ENCODE data around the gene CFAP299.
A peak's percentile ranks its signal among the peaks of the same experiment; 100 is the strongest.
"Not testable (repeated sequence)": the region's sequence is repeated elsewhere in the genome, so short reads cannot be mapped to it uniquely, and the experiment has no call there.

CFAP299 gene

DNA sequence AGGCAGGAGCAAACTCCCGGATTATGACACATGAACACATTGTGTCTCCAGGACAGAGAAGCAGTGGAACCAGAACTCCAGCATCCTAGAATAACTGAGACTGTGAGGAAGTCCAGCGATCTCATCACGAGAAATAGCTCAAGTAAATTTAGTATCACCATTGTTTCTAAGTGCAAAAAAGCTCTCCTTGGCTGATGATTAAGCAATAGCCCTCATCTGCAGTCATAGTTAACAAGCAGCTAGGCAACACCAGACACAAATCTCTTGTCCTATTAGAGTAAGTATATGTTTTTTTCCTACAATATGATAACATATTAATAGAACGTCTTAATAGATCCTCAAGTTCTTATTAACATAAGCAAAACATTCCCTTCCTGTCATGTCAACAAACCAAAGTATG, 2.4 kb upstream of the CFAP299 start:
- DNase-seq: no peak

DNA sequence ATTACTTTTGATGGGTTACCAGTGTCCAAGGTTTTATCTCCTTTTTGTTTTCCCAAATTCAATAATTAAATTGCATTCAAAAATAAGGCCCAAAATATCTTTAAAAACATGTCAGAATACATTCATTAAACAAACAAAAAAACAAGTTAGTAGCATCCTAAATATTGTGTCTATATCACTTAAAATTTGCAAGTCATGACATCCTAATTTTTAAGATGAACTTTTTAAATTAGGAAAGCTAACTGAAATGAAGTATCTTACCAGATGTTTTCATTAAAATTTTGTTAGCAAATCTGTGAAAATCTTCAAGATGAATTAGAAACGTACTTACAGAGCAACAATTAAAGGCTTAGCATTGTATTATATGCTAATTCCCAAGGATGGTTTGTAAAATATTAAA, 962 bp upstream of the CFAP299 start:
- DNase-seq: no peak

DNA sequence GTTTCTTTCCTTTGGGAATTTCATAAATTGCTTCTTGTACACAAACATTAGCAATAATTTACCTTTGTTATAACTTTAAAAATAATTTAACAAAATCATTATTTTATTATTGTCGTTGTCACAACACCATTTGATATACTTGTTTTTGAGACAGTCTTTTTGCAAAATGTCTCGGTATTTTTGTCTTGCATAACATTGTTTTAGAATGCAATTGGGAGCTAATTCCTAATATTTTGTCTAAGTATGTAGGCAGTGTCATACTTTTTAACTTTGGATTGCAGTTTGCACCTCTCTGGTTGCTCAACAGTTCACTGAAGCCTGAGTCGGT, 340 bp upstream of the CFAP299 start:
- no peak for DNase-seq

DNA sequence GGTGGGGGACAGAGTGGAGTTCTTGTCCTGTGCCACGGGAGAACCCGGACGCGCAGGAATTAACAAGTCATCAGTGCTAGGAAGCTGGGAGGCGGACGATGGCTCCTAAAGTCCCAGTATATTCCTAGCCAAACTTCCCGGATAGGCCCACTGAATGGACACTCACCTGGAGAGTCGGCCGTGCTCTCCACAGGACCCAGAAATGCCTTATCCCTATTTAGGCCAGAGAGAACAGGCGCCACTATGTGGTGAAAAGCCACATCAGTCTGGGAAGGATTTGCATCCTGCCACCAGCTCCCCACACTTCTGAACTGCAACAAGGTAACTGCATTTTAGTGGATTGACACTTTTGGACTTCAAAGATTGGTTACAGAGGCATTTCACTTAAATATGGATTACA, 1.1 kb downstream of the CFAP299 start:
- no peak for DNase-seq

DNA sequence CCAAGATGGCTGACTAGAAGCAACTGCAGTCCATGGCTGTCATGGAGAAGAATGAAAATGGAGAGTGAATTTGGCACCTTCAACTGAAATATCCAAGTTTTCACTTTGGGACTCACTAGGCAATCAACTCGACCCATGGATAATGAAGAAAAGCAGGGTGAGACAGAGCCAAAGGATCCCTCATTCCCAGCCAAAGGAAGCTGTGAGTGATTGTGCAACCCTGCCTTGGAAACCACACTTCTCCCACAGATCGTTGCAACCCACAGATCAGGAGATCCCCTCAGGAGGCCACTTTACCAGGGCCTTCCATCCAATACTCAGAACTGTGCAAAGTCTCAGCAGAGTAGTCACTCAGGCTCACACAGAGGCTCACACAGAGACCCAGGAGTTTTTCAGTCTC, 4.5 kb downstream of the CFAP299 start:
- DNase-seq: no peak

DNA sequence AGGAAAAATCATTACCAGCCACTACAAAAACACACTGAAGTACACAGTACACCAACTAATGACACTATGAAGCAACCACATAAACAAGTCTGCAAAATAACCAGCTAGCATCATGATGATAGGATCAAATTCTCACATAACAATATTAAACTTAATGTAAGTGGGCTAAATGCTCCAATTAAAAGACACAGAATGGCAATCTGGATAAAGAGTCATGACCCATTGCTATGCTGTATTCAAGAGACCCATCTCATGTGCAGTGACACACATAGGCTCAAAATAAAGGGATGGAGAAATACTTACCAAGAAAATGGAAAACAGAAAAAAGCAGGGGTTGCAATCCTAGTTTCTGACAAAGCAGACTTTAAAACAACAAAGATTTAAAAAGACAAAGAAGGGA, 7.2 kb downstream of the CFAP299 start:
- not testable (repeated sequence) for DNase-seq

DNA sequence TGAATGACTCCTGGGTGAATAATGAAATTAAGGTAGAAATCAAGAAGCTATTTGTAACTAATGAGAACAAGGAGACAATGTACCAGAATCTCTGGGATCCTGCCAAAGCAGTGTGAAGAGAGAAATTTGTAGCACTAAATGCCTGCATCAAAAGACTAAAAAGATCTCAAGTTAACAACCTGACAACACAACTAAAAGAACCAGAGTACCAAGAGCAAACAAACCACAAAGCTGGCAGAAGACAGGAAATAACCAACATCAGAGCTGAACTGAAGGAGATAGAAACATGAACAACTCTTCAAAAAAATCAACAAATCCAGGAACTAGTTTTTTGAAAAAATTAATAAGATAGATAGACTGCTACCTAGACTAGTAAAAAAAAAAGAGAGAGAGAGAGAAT, 8.4 kb downstream of the CFAP299 start:
- DNase-seq: no peak

DNA sequence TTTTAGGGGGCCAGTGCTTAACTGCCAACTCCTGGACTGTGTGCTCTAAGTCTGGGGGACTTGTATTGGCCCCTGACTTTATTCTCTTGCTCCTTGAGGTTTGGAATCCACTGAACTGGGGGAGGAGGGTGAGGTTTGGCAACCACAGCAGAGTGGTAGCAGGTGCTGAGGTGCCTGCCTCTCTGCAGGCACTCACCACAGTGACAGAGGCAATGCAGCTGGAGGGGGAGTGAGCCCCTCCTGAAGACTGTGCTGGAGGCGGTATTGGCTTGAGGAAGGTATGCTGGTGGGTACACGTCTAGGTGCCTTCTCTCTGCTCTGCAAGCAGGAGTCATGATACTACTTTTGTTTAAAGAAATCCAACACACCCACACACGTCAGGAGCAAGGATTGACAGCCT, 24.6 kb downstream of the CFAP299 start:
- no peak for DNase-seq

DNA sequence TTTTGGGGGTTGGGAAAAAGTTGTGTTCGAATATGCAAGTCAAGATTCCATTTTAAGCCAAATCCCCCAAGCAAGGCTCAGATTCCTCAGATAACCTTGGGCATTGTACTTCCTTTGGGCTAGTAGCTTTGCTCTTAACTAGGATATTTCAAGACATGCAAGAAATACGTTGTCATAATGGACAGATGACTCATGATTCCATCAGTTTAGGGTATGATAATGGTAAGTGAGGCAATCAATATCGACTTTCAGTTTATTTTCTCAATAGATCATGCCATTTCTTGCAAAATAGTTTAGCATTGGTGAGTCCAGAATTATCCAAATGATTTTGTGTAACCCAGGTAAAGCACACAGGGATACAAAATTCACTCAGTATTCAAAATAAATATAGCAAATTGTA, 25.4 kb downstream of the CFAP299 start:
- no peak for DNase-seq

DNA sequence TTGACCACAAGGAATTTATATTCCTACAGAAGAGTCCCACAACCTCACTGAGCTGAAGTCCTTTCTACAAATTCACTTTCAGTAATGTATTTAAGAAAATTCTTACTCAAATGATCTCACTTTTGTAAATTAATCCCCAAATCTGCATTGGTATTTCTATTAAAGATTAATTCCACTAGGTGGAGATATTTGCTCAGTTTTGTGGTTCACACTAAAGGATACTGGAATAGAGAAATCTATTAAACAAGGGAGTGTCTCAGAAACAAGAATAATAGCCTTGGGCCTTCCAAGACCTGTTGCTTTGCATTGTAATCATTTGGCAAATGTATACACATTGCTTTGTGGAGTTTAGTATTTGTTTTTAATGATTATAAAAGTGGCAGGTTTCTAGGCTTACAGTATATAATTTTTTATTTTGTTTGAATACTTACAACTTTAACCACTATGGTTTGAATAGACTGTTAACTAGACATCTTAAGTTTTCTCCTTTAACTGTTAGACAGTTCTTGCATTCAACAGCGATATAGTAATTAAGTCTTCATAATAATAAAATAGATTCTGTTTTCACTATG, 25.9 kb downstream of the CFAP299 start:
- DNase-seq: no peak

DNA sequence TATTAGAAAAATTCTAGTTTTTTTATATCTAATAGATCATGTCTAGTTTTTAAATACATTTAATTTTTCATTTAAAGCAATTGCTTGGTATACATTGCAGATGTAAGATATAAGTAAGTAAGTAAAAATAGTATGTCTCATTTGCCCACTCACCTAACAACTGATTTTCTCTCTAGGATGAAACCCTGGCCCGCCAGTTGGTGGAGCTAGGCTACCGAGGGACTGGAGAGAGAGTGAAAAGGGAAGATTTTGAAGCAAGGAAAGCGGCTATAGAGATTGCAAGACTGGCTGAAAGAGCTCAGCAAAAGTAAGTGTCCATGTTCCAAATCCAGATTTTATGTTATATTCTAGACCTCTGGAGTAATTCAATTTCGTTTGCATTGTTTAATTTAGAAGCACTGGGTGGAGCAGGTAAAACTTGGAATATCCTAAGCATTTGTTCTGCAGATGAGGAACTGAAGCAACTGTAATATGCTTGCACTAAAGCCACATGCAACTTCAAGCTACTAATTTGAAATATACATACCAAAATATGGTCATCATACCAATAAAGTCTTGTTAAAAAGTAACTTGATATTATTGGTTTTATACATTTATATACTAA, 27.1 kb downstream of the CFAP299 start:
- DNase-seq: no peak

DNA sequence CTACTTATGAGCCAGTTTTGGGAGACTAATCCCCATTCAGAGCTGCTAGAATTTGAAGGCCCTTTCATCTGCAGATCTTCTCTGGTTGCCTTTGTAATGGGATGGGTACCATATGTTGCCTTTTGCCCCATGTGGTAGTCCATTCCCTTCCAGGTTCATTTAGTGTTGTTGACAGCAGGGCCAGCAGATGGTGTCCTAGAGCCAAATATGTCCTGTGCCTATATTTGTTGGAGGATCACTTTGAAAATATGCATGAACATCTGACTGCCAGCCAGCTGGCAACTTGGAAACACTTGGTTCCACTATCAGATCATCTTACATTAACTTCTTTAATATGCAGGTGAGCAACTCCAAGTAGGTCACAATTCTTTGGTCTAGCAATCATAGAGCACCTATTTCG, 30.4 kb downstream of the CFAP299 start:
- DNase-seq: peak; percentile 5

DNA sequence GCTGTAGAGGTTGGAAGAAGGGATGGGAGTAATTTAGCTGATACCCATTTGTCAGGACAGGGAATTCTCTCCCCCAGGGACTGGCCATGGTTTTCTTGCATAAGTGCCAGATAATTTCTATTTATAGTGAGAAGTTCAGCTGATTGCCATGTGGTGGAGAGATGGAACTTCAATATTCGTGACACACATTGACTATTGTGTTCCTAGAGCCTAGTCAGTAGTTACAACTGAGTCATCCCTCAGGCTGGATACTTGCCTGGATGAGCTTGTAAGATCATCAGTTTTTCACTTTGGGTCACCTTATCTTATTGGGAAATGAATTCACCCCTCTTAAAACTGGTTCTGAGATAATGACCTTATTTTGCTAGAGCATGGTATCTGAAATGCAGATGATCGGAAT, 32.2 kb downstream of the CFAP299 start:
- no peak for DNase-seq

DNA sequence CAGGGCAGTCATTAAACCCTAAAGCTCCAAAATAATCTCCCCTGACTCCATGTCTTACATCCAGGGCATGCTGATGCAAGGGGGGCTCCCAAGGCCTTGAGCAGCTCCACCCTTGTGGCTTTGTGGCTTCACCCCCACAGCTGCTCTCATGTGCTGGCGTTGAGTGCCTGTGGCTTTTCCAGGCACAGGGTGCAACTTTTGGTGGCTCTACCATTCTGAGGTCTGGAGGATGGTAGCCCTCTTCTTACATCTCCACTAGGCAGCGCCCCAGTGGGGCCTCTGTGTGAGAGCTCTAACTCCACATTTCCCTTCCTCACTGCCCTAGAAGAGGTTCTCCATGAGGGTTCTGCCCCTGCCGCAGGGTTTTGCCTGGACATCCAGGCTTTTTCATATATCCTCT, 35.1 kb downstream of the CFAP299 start:
- DNase-seq: no peak

DNA sequence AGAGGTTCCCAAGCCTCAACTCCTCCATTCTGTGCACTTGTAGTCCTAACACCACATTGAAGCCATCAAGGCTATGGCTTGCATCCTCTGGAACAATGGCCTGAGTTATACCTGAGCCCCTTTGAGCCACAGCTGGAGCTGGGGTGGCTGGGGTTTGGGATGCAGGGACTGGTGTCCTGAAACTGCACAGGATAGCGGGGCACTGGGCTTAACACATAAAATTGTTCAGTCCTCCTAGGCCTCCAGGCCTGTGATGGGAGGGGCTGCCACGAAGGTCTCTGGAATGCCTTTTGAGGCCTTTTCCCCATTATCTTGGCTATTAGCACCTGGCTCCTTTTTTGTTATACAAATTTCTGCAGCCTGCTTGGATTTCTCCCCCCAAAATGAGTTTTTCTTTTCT, 35.5 kb downstream of the CFAP299 start:
- no peak for DNase-seq

DNA sequence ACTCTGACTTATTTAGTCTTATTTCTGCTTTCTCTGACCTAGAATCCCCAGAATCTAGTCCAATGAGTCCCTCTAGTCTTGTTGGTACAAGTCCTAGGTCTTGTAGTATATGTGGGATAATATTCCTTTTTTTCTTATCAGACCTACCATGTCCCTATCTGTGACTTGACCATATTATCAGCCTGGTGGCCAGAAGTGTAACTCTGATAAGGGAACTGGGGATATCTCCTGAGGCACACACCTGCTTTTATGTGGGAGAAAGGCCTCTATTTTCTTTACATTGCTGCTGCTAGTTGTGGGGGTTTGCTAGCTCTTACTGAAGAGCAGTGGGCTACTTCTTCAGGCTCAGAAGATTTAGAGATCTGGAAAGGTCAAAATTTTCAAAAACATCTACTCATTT, 38.6 kb downstream of the CFAP299 start:
- no peak for DNase-seq

DNA sequence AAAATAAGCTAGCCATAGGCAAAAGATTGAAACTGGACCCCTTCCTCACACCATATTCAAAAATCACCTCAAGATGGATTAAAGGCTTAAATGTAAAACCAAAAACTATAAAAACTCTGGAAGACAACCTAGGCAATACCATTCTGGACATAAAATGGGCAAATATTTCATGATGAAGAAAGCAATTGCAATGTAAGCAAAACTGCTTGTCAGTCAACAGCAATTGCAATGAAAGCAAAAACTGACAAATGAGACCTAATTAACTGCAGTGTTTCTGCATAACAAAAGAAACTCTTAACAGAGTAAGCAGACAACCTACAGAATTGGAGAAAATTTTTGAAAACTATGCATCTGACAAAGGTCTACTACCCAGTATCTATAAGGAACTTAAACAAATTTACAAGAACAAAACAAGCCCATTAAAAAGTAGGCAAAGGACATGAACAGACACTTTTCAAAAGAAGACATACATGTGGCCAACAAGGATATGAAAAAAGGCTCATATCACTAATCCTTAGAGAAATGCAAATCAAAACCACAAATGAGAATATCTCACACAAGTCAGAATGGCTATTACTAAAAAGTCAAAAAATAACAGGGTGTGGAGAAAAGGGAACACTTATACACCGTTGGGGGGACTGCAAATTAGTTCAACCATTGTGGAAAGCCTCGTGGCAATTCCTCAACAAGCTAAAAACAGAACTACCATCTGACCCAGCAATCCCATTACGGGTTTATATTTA, 46.7 kb downstream of the CFAP299 start:
- no peak for DNase-seq

DNA sequence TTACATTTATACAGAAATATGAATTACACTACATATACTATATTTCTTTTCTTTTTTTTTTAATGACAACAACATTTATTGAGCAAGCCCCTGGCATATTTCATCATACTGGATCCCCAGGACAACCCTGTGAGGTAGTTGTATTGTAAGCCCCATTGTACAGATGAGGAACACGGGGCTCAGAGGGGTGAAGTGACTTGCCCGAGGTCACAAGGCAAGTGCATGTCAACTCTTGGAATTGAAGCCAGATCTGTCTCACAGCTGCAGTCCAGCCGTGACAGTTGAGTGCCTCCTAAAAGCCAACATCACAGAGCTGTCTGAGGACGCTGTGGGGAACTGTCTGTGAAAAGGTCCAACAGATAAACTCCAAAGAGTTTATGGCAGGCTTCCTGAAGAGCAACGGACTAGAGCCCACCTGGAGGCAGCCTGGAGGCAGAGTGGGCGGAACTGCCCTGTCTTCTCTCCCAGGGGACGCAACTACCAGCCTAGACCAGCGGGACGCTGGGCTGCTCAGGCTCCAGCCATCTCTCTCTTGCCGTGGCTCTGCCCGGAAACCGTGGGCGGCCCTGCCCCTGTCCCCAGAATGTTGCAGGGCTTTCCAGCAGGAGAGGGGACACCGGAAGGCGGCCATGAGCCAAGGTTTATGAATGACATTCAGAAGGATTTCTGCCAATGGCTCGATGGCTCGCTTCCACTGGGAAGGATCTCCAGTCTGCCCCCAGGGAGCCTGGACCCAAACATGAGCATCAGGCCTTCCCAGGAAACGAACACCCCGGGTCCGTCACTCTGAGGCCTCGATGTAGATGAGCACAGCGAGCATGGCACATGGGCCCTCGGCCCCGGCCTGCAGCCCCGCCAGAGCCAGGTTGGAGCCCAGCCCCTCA, 50.1 kb downstream of the CFAP299 start:
- DNase-seq: no peak

DNA sequence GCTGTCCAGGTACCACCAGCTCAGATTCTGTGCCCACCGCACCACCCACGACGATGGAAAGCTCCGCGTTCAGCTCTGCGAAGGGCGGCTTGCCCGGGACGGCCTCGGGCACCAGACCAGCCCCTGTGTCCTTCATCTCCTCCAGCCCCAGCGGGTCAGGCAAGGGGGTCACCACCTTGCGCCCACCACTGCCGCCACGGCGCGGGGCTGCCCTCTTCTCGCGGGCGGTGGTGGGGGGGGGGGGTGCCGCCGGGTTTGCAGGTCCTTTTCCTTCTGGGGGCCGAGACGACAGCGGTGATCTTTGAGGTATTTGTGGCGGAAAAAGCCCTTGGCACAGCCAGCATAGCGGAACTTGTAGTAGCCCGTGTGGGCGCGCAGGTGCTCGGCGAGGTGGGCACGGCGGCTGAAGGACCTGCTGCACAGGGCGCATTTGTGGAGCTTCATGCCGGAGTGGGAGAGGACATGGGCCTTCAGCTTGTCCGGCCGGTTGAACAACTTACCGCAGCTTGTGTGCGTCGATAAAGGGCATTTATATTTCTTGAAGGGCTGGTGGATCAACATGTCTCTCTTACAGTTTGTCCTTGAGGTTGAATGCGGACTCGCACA, 50.9 kb downstream of the CFAP299 start:
- no peak for DNase-seq

DNA sequence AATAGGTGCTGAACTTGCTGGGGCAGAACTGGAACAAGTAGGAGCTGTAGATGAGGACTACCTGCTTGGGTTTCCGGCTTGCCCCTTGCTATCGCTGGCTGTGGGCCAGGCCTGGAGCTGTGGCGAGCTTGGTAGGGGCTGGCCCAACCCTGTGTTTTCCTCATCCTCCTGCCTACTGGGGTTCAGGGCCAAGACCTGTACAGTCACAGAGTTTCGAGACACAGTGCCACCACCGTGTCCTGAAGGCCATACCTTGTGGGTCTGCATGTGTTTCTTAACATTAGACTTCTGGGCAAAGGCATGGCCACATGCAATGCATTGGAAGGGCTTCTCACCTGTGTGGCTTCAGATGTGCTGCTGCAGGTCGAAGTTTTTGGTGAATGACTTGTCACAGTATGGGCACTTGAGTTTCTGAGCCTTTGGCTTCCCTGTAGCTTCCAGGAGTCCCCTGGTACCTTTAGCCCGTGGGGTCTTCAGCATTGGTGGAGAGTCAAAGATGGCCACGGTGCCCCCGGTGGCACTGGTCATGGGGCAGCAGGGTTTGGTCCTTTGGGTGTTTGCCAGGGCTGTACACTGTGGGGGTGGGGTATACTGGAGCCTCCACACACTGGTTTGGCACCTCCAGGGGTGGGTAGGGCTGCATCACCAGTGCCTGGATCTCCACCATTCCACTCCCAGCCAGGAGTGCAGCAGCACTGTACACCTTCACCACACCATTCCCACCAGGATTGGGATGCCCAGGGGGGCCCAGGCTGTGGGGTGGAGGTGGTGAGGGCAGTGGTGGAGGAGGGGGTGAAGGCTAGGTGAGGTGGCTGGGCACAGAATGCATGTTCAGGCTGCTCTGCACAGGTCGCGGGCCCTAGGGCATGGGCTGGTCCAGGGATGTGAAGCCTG, 52.1 kb downstream of the CFAP299 start:
- no peak for DNase-seq

DNA sequence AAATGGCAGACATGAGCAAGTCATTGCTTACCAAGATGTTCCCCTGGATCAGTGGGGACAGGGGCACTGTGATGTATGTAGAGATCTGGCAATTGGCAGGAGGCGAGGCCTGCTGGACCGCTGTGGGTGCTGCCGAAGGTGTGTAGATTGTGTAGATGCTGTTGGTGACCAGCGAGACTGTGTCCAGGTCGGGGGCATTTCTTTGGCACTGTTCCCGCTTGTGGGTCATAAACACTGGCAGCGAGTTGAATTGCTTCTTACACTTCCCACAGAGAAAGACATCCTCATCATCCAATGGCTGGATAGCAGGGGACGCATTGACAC, 52.7 kb downstream of the CFAP299 start:
- no peak for DNase-seq

DNA sequence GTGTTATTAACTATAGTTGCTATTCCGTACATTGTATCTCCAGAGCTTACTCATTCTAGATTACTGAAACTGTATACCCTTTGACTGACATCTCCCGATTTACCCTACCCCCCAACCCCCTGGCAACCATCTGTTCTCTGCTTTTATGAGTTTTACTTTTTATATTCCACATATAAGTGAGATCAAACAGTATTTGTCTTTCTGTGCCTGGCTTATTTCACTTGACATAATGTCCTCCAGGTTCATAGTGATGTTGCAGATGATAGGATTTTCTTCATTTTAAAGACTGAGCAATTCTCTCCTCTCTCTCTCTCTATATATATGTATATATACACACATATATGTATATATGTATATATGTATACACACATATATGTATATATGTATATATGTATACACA, 54.6 kb downstream of the CFAP299 start:
- DNase-seq: no peak
